NCI-H2196 treated with DMSO at 0.1 percent for 48 hours (cell line): ENCODE results near the gene FNDC10.

Source experiments
- DNase-seq: peaks from one replicate; lab custom pipeline; 2025; ENCODE audit not compliant: unreplicated experiment; lab: John Stamatoyannopoulos, UW

FNDC10 gene

GRCh38 chr1:1627829-1628753 lies 28.2 kb upstream of the FNDC10 start:
- no peak for DNase-seq

- no peak for DNase-seq
Measured at GRCh38 chr1:1627261-1627828, 27.4 kb upstream of the FNDC10 start.

GRCh38 chr1:1626207-1627141 lies 26.5 kb upstream of the FNDC10 start:
- no peak for DNase-seq

GRCh38 chr1:1625824-1626206 lies 25.9 kb upstream of the FNDC10 start:
- no peak for DNase-seq

- DNase-seq = no peak
Measured at GRCh38 chr1:1625404-1625775, 25.5 kb upstream of the FNDC10 start.

GRCh38 chr1:1624443-1625403 lies 24.8 kb upstream of the FNDC10 start:
- DNase-seq = no peak

- DNase-seq = no peak
Measured at GRCh38 chr1:1623631-1624442, 23.9 kb upstream of the FNDC10 start.

- no peak for DNase-seq
Measured at GRCh38 chr1:1623181-1623630, 23.3 kb upstream of the FNDC10 start.

- DNase-seq = no peak
Measured at GRCh38 chr1:1622788-1623094, 22.8 kb upstream of the FNDC10 start.

GRCh38 chr1:1622010-1622787 lies 22.3 kb upstream of the FNDC10 start:
- no peak for DNase-seq

- no peak for DNase-seq
Measured at GRCh38 chr1:1621173-1622009, 21.5 kb upstream of the FNDC10 start.

- DNase-seq = no peak
Measured at GRCh38 chr1:1620433-1621139, 20.7 kb upstream of the FNDC10 start.

- DNase-seq = no peak
Measured at GRCh38 chr1:1619917-1620361, 20.0 kb upstream of the FNDC10 start.

- DNase-seq = no peak
Measured at GRCh38 chr1:1618396-1619068, 18.6 kb upstream of the FNDC10 start.

- no peak for DNase-seq
Measured at GRCh38 chr1:1617925-1618324, 18.0 kb upstream of the FNDC10 start.

GRCh38 chr1:1617516-1617915 lies 17.6 kb upstream of the FNDC10 start:
- DNase-seq = no peak

GRCh38 chr1:1616838-1617237 lies 16.9 kb upstream of the FNDC10 start:
- no peak for DNase-seq
